Measurements from ENCODE around the gene ANGPT4. TPM values are rescaled to one million over a fixed set of nuclear protein-coding genes. Genes with fewer than 3 reads are reported as not detected.

Gene ANGPT4
- total and polyA plus RNA-seq, 2 of the 8 experiments (the other 6 are each of a cell fraction or from before 2014, with no cell fraction given) = 0.07 to 0.33 TPM

GRCh38 chr20:951384-952169 lies 35.4 kb upstream of the ANGPT4 start:
- no peak overlapping the region for H3K9ac ChIP-seq (replicated peaks in 1 of 4; ENCODE audit: extremely low read depth in 1 of 4, low read depth in 3 of 4, low read length in 3 of 4)
- H2BK12ac ChIP-seq (ENCODE audit: low read depth, low read length) = 0 out of 2 replicates have a peak overlapping the region, but pooled peaks have one; percentile 52
- H3K4me2 ChIP-seq (ENCODE audit: insufficient read depth in 1 of 2, low read depth in 2 of 2, low read length in 2 of 2) = no peak overlapping the region
- TF ChIP-seq RAD21 (IDR thresholded peaks at IDR 0.05 in 1 of 2, conservative IDR thresholded peaks at IDR 0.05 in 1 of 2; ENCODE audit: low read depth in 2 of 2, low read length in 2 of 2) (peak in 1 of 2 experiments; percentile 22; a peak in 2 of 4 replicates), RBBP5 (IDR thresholded peaks at IDR 0.05; ENCODE audit: borderline replicate concordance, low read depth, low read length) (no peak)
- H4K5ac ChIP-seq (ENCODE audit: insufficient read length, low read depth, low read length) = no peak overlapping the region
- H4K91ac ChIP-seq (replicated peaks; ENCODE audit: insufficient read length, low read length) = no peak overlapping the region
- no peaks in the 10 kb centered on the region for H3K36me3 ChIP-seq (ENCODE audit: control insufficient read depth in 2 of 4, insufficient read depth in 4 of 4, low read length in 3 of 4)
- H3K23me2 ChIP-seq (ENCODE audit: low read depth, low read length) = no peaks in the 10 kb centered on the region
- peaks cover 0 to 2% (median 0%) of the 10 kb centered on the region in 4 experiments; a peak in 2 of 7 replicates for H3K4me1 ChIP-seq (replicated peaks in 1 of 4; ENCODE audit: control insufficient read depth in 3 of 4, insufficient read depth in 4 of 4, low read length in 3 of 4)
- H2BK15ac ChIP-seq (ENCODE audit: low read length) = no peak overlapping the region
- H3K56ac ChIP-seq (replicated peaks; ENCODE audit: insufficient read length, low read depth, low read length) = no peak overlapping the region
- H3K14ac ChIP-seq (ENCODE audit: insufficient read length) = no peak overlapping the region
- ChIA-PET CTCF (ENCODE audit: partially characterized antibody) (interaction anchor here (0.9 to 12.5 kb wide), 4 partner anchors 19 to 80 kb away, joined by 3 to 155 read pairs (median 5); no protein-coding TSS in a partner anchor), POLR2A (ENCODE audit: partially characterized antibody) (no interaction called here)
- no peak for FAIRE-seq
- no peak overlapping the region for H2BK120ac ChIP-seq (replicated peaks; ENCODE audit: low read depth, low read length)
- H3K79me2 ChIP-seq (ENCODE audit: control insufficient read depth in 1 of 2, insufficient read depth in 2 of 2, low read length in 2 of 2) = no peaks in the 10 kb centered on the region
- H3K4ac ChIP-seq (replicated peaks; ENCODE audit: insufficient read length, low read depth, low read length) = no peak overlapping the region
- H3K79me1 ChIP-seq (ENCODE audit: low read depth, low read length) = no peaks in the 10 kb centered on the region
- no peak overlapping the region for H4K8ac ChIP-seq (ENCODE audit: extremely low read depth, insufficient read depth, low read length)
- no peak overlapping the region for H2AK5ac ChIP-seq (ENCODE audit: low read depth, low read length)
- H3K4me3 ChIP-seq (ENCODE audit: extremely low read depth in 1 of 4, insufficient read depth in 2 of 4, low read depth in 3 of 4, low read length in 4 of 4) = no peak overlapping the region
- peaks cover 0 to 3% of the 10 kb centered on the region in 2 experiments for H4K20me1 ChIP-seq (replicated peaks in 1 of 2; ENCODE audit: control insufficient read depth in 1 of 2, insufficient read depth in 2 of 2, low read length in 2 of 2)
- H3K27ac ChIP-seq (ENCODE audit: low read depth, low read length) = no peak overlapping the region
- H2BK20ac ChIP-seq (ENCODE audit: low read length) = no peak overlapping the region
- no peak for DNase-seq (ENCODE audit: low read depth in 1 of 2, low spot score in 2 of 2)
- 92% methylated on average over 21 of the region's 21 CpGs; no CpG with 5 or more reads in 1 of the 2 experiments for WGBS, 2 experiments (ENCODE audit: extremely low coverage in 1 of 2, insufficient coverage in 1 of 2, insufficient read length in 1 of 2, insufficient replicate concordance in 2 of 2, low coverage in 1 of 2, low lambda C conversion rate in 2 of 2, missing lambda C conversion rate in 1 of 2)
- H2AFZ ChIP-seq (ENCODE audit: low read length) = no peak overlapping the region
- no peak overlapping the region for H3K23ac ChIP-seq (ENCODE audit: insufficient read length)
- peaks cover 0 to 3% (median 0%) of the 10 kb centered on the region in 4 experiments; a peak in 1 of 7 replicates for H3K27me3 ChIP-seq (replicated peaks in 1 of 4; ENCODE audit: control insufficient read depth in 3 of 4, extremely low read depth in 1 of 4, insufficient read depth in 3 of 4, low read length in 3 of 4)
- no peaks in the 10 kb centered on the region for H3K9me3 ChIP-seq (ENCODE audit: insufficient read depth in 2 of 2, low read depth in 1 of 2, low read length in 1 of 2)
- H3K18ac ChIP-seq (ENCODE audit: extremely low read depth, low read length) = no peak overlapping the region
- H2BK5ac ChIP-seq (ENCODE audit: low read depth, low read length) = no peak overlapping the region
